SH-SY5Y (cell line): Measurements from ENCODE around the gene CEP170.

Source experiments
- GATA2 ChIP-seq: IDR thresholded peaks from 2 replicates; pipeline ENCODE4 v1.6.1; 2011; ENCODE audit warnings: mild to moderate bottlenecking, low read depth, low read length
- GATA3 ChIP-seq: IDR thresholded peaks from 2 replicates; pipeline ENCODE4 v1.6.1; 2011; ENCODE audit warnings: low read depth, mild to moderate bottlenecking, low read length, moderate library complexity

- TF ChIP-seq GATA2 (no peak), GATA3 (no peak)
Observed at GRCh38 chr1:243294723-243295121, 39.6 kb upstream of the CEP170 start.
